Neural cell (in vitro differentiated cells): Measurements from ENCODE around the gene UQCRFS1. TPM values are rescaled to one million over a fixed set of nuclear protein-coding genes. Genes with fewer than 3 reads are reported as not detected.
"Not testable (repeated sequence)": the region's sequence is repeated elsewhere in the genome, so short reads cannot be mapped to it uniquely, and the experiment has no call there.

ENCODE experiments used
- H2AFZ ChIP-seq: fragments of 200-600, 300-800 bp; sonication (generic), shearing (Covaris generic); 2 replicates; pipeline ENCODE4 v1.6.0; 2014; ENCODE audit warnings: low read depth, mild to moderate bottlenecking, antibody characterized with exemption, low read length, moderate library complexity
- H3F3A ChIP-seq: fragments of 200-600 bp; shearing (Covaris generic); 2 replicates; pipeline ENCODE4 v1.6.1; 2016; ENCODE audit warnings: mild to moderate bottlenecking, moderate library complexity, mixed read lengths, antibody characterized with exemption, low read length; ENCODE audit not compliant: insufficient read depth, poor library complexity, severe bottlenecking
- H3K27ac ChIP-seq: fragments of 200-600, 300-800 bp; sonication (generic), shearing (Covaris generic); 2 replicates; pipeline ENCODE4 v1.5.1; 2014; ENCODE audit warnings: mild to moderate bottlenecking, low read length, moderate library complexity
- H3K27me3 ChIP-seq: fragments of 300-800, 200-600 bp; sonication (generic), shearing (Covaris generic); 2 replicates; pipeline ENCODE4 v1.6.0; 2014; ENCODE audit warnings: mild to moderate bottlenecking, low read depth, low read length, moderate library complexity; ENCODE audit not compliant: insufficient read depth
- H3K36me3 ChIP-seq: fragments of 300-800, 200-600 bp; sonication (generic), shearing (Covaris generic); 2 replicates; pipeline ENCODE4 v1.5.1; 2014; ENCODE audit warnings: mild to moderate bottlenecking, antibody characterized with exemption, low read length, moderate library complexity; ENCODE audit not compliant: insufficient read depth
- H3K4me2 ChIP-seq: fragments of 300-800, 200-600 bp; sonication (generic), shearing (Covaris generic); 2 replicates; pipeline ENCODE4 v1.6.0; 2014; ENCODE audit warnings: mild to moderate bottlenecking, low read length
- H3K4me3 ChIP-seq: fragments of 300-800, 200-600 bp; sonication (generic), shearing (Covaris generic); 2 replicates; pipeline ENCODE4 v1.5.1; 2014; ENCODE audit warnings: mild to moderate bottlenecking, low read length, moderate library complexity
- H3K79me2 ChIP-seq: fragments of 200-600 bp; shearing (Covaris generic); replicated peaks from 2 replicates; pipeline ENCODE4 v1.6.0; 2014; ENCODE audit warnings: mild to moderate bottlenecking, low read length, moderate library complexity; ENCODE audit not compliant: insufficient read depth
- H3K9ac ChIP-seq: fragments of 300-800, 200-600 bp; sonication (generic), shearing (Covaris generic); 2 replicates; pipeline ENCODE4 v1.6.1; 2016; ENCODE audit warnings: mild to moderate bottlenecking, low read length, mixed read lengths
- H3K9me2 ChIP-seq: fragments of 200-600 bp; shearing (Covaris generic); 2 replicates; pipeline ENCODE4 v1.6.1; 2016; ENCODE audit warnings: mild to moderate bottlenecking, low read length, mixed read lengths; ENCODE audit not compliant: insufficient read depth
- H3K9me3 ChIP-seq: fragments of 200-600, 300-800 bp; sonication (generic), shearing (Covaris generic); 2 replicates; pipeline ENCODE4 v1.6.1; 2016; ENCODE audit warnings: mild to moderate bottlenecking, mixed run types, low read length, moderate library complexity, mixed read lengths
- H4K20me1 ChIP-seq: fragments of 200-600 bp; shearing (Covaris generic); 2 replicates; pipeline ENCODE4 v1.6.1; 2016; ENCODE audit warnings: mild to moderate bottlenecking, mixed run types; ENCODE audit not compliant: insufficient read depth
- CTCF ChIP-seq: fragments of 450-650 bp; IDR thresholded peaks from 2 replicates; pipeline ENCODE4 v1.5.1; 2014; ENCODE audit warnings: antibody characterized with exemption, mild to moderate bottlenecking, moderate library complexity; ENCODE audit not compliant: poor library complexity, severe bottlenecking
- EP300 ChIP-seq: fragments of 450-650 bp; conservative IDR thresholded peaks from 2 replicates; pipeline ENCODE4 v1.6.1; 2014; ENCODE audit warnings: antibody characterized with exemption, mild to moderate bottlenecking, moderate library complexity; ENCODE audit not compliant: poor library complexity, severe bottlenecking
- EZH2 ChIP-seq: fragments of 200-600, 300-800 bp; shearing (Covaris generic), sonication (generic); IDR thresholded peaks from 2 replicates; pipeline ENCODE4 v1.6.1; 2014; ENCODE audit warnings: antibody characterized with exemption, low read length, borderline replicate concordance, mild to moderate bottlenecking; ENCODE audit not compliant: insufficient read depth, poor library complexity, severe bottlenecking
- MXI1 ChIP-seq: fragments of 450-650 bp; conservative IDR thresholded peaks from 2 replicates; pipeline ENCODE4 v1.6.1; 2014; ENCODE audit warnings: antibody characterized with exemption, mild to moderate bottlenecking; ENCODE audit not compliant: poor library complexity, severe bottlenecking
- POLR2AphosphoS5 ChIP-seq: IDR thresholded peaks from 2 replicates; pipeline ENCODE4 v1.6.1; 2012
- RAD21 ChIP-seq: fragments of 450-650 bp; conservative IDR thresholded peaks from 2 replicates; pipeline ENCODE4 v1.6.1; 2014; ENCODE audit warnings: antibody characterized with exemption, mild to moderate bottlenecking, moderate library complexity
- SMC3 ChIP-seq: fragments of 450-650 bp; conservative IDR thresholded peaks from 2 replicates; pipeline ENCODE4 v1.6.1; 2014; ENCODE audit warnings: antibody characterized with exemption, mild to moderate bottlenecking, moderate library complexity; ENCODE audit not compliant: poor library complexity
- TAF1 ChIP-seq: IDR thresholded peaks from 2 replicates; pipeline ENCODE4 v1.6.1; 2012; ENCODE audit warnings: low read depth
- polyA plus RNA-seq: library from polyadenylated mRNA; depleted of rRNA; stranded (reverse); fragments of >200 nt; gene quantifications from 2 replicates; pipeline ENCODE4 v1.2.3, GENCODE V29; 2014
- TF ChIP-seq, protein P1 (sequence below): IDR thresholded peaks from 2 replicates; pipeline ENCODE4 v1.6.1; 2012; ENCODE audit warnings: borderline replicate concordance

Gene UQCRFS1
- polyA plus RNA-seq, 1 donor from 2014 or later, result 55.2 TPM

GRCh38 chr19:29255912-29256311, 43.0 kb upstream of the UQCRFS1 start:
- H3K27ac ChIP-seq, result no peak overlapping the region
- no peak for TF ChIP-seq TAF1
- TF ChIP-seq, protein P1, sequence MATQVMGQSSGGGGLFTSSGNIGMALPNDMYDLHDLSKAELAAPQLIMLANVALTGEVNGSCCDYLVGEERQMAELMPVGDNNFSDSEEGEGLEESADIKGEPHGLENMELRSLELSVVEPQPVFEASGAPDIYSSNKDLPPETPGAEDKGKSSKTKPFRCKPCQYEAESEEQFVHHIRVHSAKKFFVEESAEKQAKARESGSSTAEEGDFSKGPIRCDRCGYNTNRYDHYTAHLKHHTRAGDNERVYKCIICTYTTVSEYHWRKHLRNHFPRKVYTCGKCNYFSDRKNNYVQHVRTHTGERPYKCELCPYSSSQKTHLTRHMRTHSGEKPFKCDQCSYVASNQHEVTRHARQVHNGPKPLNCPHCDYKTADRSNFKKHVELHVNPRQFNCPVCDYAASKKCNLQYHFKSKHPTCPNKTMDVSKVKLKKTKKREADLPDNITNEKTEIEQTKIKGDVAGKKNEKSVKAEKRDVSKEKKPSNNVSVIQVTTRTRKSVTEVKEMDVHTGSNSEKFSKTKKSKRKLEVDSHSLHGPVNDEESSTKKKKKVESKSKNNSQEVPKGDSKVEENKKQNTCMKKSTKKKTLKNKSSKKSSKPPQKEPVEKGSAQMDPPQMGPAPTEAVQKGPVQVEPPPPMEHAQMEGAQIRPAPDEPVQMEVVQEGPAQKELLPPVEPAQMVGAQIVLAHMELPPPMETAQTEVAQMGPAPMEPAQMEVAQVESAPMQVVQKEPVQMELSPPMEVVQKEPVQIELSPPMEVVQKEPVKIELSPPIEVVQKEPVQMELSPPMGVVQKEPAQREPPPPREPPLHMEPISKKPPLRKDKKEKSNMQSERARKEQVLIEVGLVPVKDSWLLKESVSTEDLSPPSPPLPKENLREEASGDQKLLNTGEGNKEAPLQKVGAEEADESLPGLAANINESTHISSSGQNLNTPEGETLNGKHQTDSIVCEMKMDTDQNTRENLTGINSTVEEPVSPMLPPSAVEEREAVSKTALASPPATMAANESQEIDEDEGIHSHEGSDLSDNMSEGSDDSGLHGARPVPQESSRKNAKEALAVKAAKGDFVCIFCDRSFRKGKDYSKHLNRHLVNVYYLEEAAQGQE, result no peak
- no peak for TF ChIP-seq MXI1
- TF ChIP-seq RAD21, result no peak
- no peak for TF ChIP-seq CTCF
- H3K9me2 ChIP-seq, result no peaks in the 10 kb centered on the region
- H4K20me1 ChIP-seq, result no peaks in the 10 kb centered on the region
- no peak overlapping the region for H3K4me3 ChIP-seq
- H3K79me2 ChIP-seq, result no peaks in the 10 kb centered on the region
- H3F3A ChIP-seq, result no peaks in the 10 kb centered on the region
- no peak overlapping the region for H3K9ac ChIP-seq
- H3K4me2 ChIP-seq, result no peak overlapping the region
- no peak overlapping the region for H2AFZ ChIP-seq
- H3K9me3 ChIP-seq, result no peaks in the 10 kb centered on the region
- H3K36me3 ChIP-seq, result no peaks in the 10 kb centered on the region
- no peaks in the 10 kb centered on the region for H3K27me3 ChIP-seq

- Histone ChIP-seq H3F3A (no peaks in the 10 kb centered on the region), H3K4me3 (no peak overlapping the region), H3K36me3 (no peaks in the 10 kb centered on the region), H2AFZ (no peak overlapping the region), H3K27ac (no peak overlapping the region), H4K20me1 (no peaks in the 10 kb centered on the region), H3K9me2 (no peaks in the 10 kb centered on the region), H3K9me3 (no peaks in the 10 kb centered on the region), H3K4me2 (no peak overlapping the region), H3K79me2 (no peaks in the 10 kb centered on the region), H3K27me3 (no peaks in the 10 kb centered on the region), H3K9ac (no peak overlapping the region)
- TF ChIP-seq MXI1 (no peak), EZH2 (no peak), EP300 (no peak), TAF1 (no peak), SMC3 (no peak), RAD21 (no peak), POLR2AphosphoS5 (no peak), CTCF (no peak)
- TF ChIP-seq, protein P1, result no peak
These were observed 42.1 kb upstream of the UQCRFS1 start for GRCh38 chr19:29255006-29255405.

DNA sequence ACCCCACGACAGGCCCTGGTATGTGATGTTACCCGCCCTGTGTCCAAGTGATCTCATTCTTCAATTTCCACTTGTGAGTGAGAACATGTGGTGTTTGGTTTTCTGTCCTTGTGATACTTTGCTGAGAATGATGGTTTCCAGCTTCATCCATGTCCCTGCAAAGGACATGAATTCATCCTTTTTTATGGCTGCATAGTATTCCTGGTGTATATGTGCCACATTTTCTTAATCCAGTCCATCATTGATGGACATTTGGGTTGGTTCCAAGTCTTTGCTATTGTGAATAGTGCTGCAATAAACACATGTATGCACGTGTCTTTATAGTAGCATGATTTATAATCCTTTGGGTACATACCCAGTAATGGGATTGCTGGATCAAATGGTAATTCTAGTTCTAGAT, 36.8 kb upstream of the UQCRFS1 start:
- H3K79me2 ChIP-seq, H3K4me2 ChIP-seq, H3K9me2 ChIP-seq, H3K27ac ChIP-seq, H3F3A ChIP-seq, H4K20me1 ChIP-seq, H3K36me3 ChIP-seq, H2AFZ ChIP-seq, H3K4me3 ChIP-seq, H3K9ac ChIP-seq, H3K27me3 ChIP-seq, H3K9me3 ChIP-seq: not testable (repeated sequence)
